ENCODE results near the gene KRT34.

Gene KRT34

GRCh38 chr17:41413353-41413957 lies 31.3 kb upstream of the KRT34 start:
- Histone ChIP-seq H3F3A (ENCODE audit: control insufficient read depth, insufficient read depth) (no peaks in the 10 kb centered on the region), H4K20me1 (ENCODE audit: control insufficient read depth, insufficient read depth, low read depth, low read length) (no peaks in the 10 kb centered on the region), H3K4me1 (ENCODE audit: control insufficient read depth, low read length) (no peaks in the 10 kb centered on the region), H3K36me3 (ENCODE audit: control insufficient read depth, low read length) (no peaks in the 10 kb centered on the region), H3K27ac (ENCODE audit: low read depth, low read length) (no peak overlapping the region), H3K4me3 (ENCODE audit: low read length) (no peak overlapping the region), H3K79me2 (ENCODE audit: control insufficient read depth, low read length) (no peaks in the 10 kb centered on the region), H3K4me2 (ENCODE audit: low read length) (no peak overlapping the region), H3K27me3 (ENCODE audit: control insufficient read depth, low read length) (no peaks in the 10 kb centered on the region), H3K9me2 (replicated peaks; ENCODE audit: control insufficient read depth, low read length) (no peaks in the 10 kb centered on the region), H3K9me3 (ENCODE audit: control insufficient read depth, insufficient read depth, low read length) (no peaks in the 10 kb centered on the region)
- TF ChIP-seq CTCF (IDR thresholded peaks at IDR 0.05; ENCODE audit: low read depth, low read length, poor library complexity, severe bottlenecking): no peak
- TF ChIP-seq EZH2phosphoT487 (IDR thresholded peaks at IDR 0.05; ENCODE audit: borderline replicate concordance, low read length): no peak

- no peaks in the 10 kb centered on the region for H3K9me3 ChIP-seq (ENCODE audit: control insufficient read depth, insufficient read depth, low read length)
- no peak overlapping the region for H3K4me3 ChIP-seq (ENCODE audit: low read length)
- no peaks in the 10 kb centered on the region for H3K27me3 ChIP-seq (ENCODE audit: control insufficient read depth, low read length)
- no peaks in the 10 kb centered on the region for H3K79me2 ChIP-seq (ENCODE audit: control insufficient read depth, low read length)
- H3K4me1 ChIP-seq (ENCODE audit: control insufficient read depth, low read length): no peaks in the 10 kb centered on the region
- H3F3A ChIP-seq (ENCODE audit: control insufficient read depth, insufficient read depth): no peaks in the 10 kb centered on the region
- H4K20me1 ChIP-seq (ENCODE audit: control insufficient read depth, insufficient read depth, low read depth, low read length): no peaks in the 10 kb centered on the region
- no peak overlapping the region for H3K4me2 ChIP-seq (ENCODE audit: low read length)
- TF ChIP-seq EZH2phosphoT487 (IDR thresholded peaks at IDR 0.05; ENCODE audit: borderline replicate concordance, low read length) (no peak), CTCF (IDR thresholded peaks at IDR 0.05; ENCODE audit: low read depth, low read length, poor library complexity, severe bottlenecking) (no peak)
- no peak overlapping the region for H3K27ac ChIP-seq (ENCODE audit: low read depth, low read length)
- no peaks in the 10 kb centered on the region for H3K36me3 ChIP-seq (ENCODE audit: control insufficient read depth, low read length)
- no peaks in the 10 kb centered on the region for H3K9me2 ChIP-seq (replicated peaks; ENCODE audit: control insufficient read depth, low read length)
Measured at GRCh38 chr17:41411072-41411840, 29.1 kb upstream of the KRT34 start.

- Histone ChIP-seq H3K79me2 (ENCODE audit: control insufficient read depth, low read length) (no peaks in the 10 kb centered on the region), H3K27ac (ENCODE audit: low read depth, low read length) (no peak overlapping the region), H4K20me1 (ENCODE audit: control insufficient read depth, insufficient read depth, low read depth, low read length) (no peaks in the 10 kb centered on the region), H3K4me2 (ENCODE audit: low read length) (no peak overlapping the region), H3F3A (ENCODE audit: control insufficient read depth, insufficient read depth) (no peaks in the 10 kb centered on the region), H3K4me1 (ENCODE audit: control insufficient read depth, low read length) (no peaks in the 10 kb centered on the region), H3K27me3 (ENCODE audit: control insufficient read depth, low read length) (peaks cover 3% of the 10 kb centered on the region; the same call in 1 of the 2 replicates), H3K9me2 (replicated peaks; ENCODE audit: control insufficient read depth, low read length) (no peaks in the 10 kb centered on the region), H3K4me3 (ENCODE audit: low read length) (no peak overlapping the region), H3K36me3 (ENCODE audit: control insufficient read depth, low read length) (no peaks in the 10 kb centered on the region), H3K9me3 (ENCODE audit: control insufficient read depth, insufficient read depth, low read length) (no peaks in the 10 kb centered on the region)
- TF ChIP-seq CTCF (IDR thresholded peaks at IDR 0.05; ENCODE audit: low read depth, low read length, poor library complexity, severe bottlenecking): no peak
- no peak for TF ChIP-seq EZH2phosphoT487 (IDR thresholded peaks at IDR 0.05; ENCODE audit: borderline replicate concordance, low read length)
Measured at GRCh38 chr17:41407226-41407625, 25.1 kb upstream of the KRT34 start.
